GM13977 (cell line): Measurements from ENCODE around the gene SLC16A12.

Experiments used
- DNase-seq: peaks from one replicate; pipeline ENCODE4 v3.0.0; 2012; ENCODE audit warnings: low spot score
- in situ Hi-C: fragments of 300-500 bp; cut with MboI; formaldehyde crosslinking; loops from one replicate; pipeline ENCODE4 v1.12.0; 2022; ENCODE audit warnings: low sequenced_read_pairs, low pct_unique_long_range_greater_than_20kb, mixed read lengths, inconsistent platforms; ENCODE audit not compliant: unreplicated experiment
- TF ChIP-seq, protein P1 (sequence below): IDR thresholded peaks from 2 replicates; pipeline ENCODE4 v1.5.1; 2012; ENCODE audit warnings: mild to moderate bottlenecking, control low read depth; ENCODE audit not compliant: insufficient read depth; ENCODE audit errors: extremely low read depth, missing control alignments

The SLC16A12 gene

DNA sequence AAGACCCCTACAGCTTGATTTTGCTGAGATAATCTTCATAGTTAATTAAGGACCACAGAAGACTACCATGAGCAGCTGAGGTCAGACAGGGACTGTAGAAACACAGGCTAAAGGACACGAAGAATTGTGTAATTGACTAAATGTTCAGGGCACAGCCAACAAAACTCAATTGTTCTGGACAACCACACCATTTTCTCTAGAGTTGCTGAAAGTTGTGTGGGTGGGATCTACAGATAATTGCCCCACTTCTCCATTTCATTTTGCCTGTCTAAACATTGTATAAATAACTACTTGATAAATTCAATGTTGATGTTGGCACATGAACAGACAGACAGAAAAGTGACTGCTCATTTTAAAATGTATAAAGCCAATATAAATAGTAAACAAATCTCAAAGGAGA is 39.0 kb upstream of the SLC16A12 start:
- no peak for DNase-seq
- TF ChIP-seq, protein P1, sequence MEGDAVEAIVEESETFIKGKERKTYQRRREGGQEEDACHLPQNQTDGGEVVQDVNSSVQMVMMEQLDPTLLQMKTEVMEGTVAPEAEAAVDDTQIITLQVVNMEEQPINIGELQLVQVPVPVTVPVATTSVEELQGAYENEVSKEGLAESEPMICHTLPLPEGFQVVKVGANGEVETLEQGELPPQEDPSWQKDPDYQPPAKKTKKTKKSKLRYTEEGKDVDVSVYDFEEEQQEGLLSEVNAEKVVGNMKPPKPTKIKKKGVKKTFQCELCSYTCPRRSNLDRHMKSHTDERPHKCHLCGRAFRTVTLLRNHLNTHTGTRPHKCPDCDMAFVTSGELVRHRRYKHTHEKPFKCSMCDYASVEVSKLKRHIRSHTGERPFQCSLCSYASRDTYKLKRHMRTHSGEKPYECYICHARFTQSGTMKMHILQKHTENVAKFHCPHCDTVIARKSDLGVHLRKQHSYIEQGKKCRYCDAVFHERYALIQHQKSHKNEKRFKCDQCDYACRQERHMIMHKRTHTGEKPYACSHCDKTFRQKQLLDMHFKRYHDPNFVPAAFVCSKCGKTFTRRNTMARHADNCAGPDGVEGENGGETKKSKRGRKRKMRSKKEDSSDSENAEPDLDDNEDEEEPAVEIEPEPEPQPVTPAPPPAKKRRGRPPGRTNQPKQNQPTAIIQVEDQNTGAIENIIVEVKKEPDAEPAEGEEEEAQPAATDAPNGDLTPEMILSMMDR, result no peak
- in situ Hi-C loops, result no loop called here

DNA sequence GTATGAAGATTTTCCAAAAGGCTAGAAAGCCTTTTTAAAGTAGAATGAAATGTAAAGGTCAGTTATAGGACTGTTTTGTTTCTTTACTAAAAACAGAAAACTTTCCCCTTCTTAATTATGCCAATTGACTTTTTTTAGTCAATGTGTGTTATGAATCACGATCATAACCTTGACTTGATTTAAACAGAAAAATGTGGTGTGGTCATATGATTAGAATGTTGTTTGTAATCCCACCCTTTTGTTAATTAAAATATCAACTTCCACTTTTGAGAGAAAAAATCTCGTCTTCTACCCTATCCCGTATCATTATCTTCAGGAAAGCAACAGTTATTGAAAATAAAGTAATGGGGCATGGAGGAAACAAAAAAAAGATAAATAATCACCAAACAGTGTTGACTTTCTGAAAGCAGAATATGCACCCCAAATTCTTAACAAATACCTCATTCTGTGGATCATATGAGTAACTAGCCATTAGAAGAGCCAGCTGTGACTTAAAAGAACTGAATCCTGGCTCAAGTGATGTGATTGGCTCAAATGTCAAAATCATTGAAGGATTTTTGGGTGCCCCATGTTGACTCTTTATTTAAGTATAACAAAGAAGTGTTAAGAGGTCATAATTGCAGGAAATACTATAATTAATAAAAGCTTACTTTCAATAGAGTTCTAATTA is 32.3 kb upstream of the SLC16A12 start:
- no peak for DNase-seq
- in situ Hi-C loops, result loop anchor here (10.0 kb wide), 1 partner anchor 143 kb away; no protein-coding TSS in a partner anchor
- TF ChIP-seq, protein P1, result no peak

DNA sequence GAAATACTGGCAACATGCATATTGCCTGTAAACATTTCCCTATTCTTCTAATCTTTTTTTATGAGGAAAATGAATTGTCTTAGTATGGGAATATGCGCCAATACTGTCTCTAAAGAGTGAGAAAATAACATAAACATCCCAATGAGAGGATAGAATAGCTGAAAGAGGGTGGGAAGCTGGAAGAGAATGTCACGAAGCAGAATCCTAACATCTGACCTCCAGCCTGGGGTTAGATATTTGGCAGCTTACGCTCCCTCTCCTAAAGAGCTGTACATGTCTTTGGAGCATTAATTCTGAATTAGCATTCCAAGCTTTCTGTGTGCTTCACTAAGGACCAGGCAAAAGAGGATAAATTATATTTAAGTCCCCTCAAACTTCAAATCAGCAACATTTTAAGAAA is 31.6 kb upstream of the SLC16A12 start:
- in situ Hi-C loops, result loop anchor here (10.0 kb wide), 1 partner anchor 142 kb away; no protein-coding TSS in a partner anchor
- TF ChIP-seq, protein P1, result no peak
- DNase-seq, result no peak

DNA sequence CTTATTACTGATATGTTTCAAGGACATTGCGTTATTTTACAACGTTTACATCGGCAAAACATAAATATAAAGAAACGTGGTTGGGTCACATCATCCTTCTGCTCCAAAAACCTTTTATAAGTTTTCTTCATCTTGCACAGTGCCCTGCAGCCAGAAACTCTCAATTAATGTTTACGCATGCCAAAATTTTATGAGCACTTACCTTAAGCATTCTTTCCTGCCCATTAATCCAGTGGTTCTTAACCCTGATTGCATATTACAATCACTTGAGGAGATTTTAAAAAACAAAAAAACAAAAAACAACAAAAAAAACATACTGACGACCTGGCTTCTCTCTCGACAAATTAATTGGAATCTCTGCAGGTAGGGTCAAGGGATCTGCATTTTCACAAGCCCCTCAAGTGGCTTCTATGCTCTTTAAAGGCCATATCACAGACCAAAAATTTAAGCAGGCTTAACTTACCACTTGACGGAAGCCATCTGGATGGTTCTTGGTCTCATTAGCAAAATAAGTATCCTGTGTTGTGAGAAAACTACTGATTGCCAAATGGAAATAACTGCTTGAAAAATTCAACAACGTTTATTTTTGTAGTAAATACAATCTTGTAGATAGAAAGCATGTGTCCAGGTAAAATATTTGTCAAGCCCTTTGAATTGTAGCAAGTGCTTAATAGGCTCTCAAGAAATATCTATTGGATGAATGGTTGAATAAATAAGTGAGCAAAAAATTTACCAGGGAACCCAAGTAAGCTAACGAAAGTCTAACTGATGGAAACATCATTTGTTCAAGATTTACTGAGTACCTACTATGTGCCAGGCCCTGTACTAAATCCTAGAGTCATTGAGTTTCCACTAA is 30.9 kb upstream of the SLC16A12 start:
- TF ChIP-seq, protein P1, result no peak
- DNase-seq, result no peak
- in situ Hi-C loops, result loop anchor here (10.0 kb wide), 1 partner anchor 142 kb away; no protein-coding TSS in a partner anchor

DNA sequence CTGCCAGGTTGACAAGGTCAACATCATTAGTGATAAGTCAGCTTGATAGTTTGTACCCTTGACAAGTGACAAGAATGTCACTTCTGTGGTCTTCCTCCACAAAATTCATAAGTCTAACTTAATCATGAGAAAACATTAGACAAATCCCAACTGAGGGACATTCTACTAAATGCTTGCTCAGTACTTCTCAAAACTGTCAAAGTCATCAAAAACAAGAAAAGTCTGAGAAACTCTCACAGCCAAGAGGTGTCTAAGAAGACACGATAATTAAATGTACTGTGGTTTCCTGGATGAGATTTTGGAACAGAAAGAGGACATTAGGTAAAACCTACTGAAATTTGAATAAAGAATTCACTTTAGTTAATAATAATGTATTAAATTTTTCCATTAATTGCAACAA is 29.8 kb upstream of the SLC16A12 start:
- TF ChIP-seq, protein P1, result no peak
- no peak for DNase-seq
- in situ Hi-C loops, result loop anchor here (10.0 kb wide), 1 partner anchor 140 kb away; no protein-coding TSS in a partner anchor

DNA sequence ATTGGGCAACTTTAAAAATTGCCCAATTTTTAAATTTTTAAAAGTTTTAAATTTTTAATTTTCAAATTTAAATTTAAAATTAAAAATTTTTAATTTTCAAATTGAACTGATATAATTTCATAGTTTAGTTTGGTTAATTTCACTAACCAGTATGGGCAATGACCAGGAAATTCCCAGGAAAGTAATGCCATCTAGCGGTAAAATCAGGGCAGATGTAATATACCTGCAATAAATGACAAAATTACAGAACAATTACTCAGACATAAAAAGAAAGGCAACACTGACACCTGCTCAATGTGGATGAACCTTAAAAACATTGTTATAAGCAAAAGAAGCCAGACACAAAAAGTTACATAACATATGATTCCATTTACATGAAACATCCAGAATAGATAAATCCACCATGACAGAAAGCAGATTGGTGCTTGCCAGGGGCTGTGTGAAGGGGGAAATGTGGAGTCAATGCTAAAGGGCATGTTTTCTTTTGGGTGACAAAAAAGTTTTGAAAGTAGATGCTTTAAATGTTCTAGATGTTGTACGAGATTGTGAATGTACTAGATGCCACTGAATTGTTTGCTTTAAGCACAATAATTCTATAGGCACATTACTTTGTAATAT is 28.6 kb upstream of the SLC16A12 start:
- in situ Hi-C loops, result loop anchor here (10.0 kb wide), 1 partner anchor 139 kb away; no protein-coding TSS in a partner anchor
- peak; percentile 55 for DNase-seq
- TF ChIP-seq, protein P1, result peak; percentile 66
